GM11168 (cell line): ENCODE measurements around the gene COQ7.

Source experiments
- in situ Hi-C: fragments of 300-500 bp; cut with MboI; formaldehyde crosslinking; loops from one replicate; pipeline ENCODE4 v1.12.0; 2022; ENCODE audit warnings: low sequenced_read_pairs; ENCODE audit not compliant: unreplicated experiment

The COQ7 gene

DNA sequence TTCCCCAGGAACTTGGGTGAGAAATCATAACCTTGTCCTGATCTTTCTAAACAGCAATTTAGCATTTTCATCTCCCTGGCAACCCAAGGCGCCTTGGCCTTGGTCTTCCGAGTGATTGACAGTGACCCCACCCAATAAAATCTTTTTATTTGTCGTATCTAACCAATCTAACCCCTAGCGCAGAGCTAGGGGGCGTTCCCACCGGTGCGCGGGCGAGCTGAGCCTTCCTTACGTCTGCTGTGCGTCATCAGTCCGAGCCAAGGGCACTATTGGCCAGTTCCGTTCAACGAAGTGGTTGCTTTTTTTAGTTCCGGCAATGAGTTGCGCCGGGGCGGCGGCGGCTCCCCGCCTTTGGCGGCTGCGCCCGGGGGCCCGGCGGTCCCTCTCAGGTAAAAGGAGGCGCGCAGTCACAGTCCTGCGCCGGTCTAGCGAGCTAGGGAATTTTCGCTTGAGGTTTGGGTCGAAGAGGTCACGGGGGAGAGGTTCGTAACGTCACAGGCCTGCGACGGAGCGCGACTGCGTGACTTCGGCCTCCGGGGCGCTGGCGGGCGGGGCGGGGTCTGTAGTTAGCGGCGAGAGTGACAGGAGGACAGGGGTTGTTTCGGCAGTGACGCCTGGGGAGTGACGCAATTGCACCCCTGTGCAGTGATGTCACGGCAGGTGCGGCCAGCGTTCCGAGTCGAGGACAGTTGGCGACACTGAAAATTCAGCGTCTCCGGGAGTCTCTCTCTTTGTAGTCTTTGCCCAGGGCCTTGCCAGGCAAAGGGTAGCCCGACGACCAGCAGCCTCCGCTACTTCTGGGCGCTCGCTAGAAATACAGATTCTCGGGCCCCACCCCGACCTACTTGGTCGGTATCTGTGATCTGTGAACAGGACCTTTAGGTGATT is at the start of gene COQ7:
COQ7 (plus strand) TSS at position 266 of the 888 bp plus-strand sequence; CDS start at position 317, 51 bp downstream.
- in situ Hi-C loops, result no loop called here

DNA sequence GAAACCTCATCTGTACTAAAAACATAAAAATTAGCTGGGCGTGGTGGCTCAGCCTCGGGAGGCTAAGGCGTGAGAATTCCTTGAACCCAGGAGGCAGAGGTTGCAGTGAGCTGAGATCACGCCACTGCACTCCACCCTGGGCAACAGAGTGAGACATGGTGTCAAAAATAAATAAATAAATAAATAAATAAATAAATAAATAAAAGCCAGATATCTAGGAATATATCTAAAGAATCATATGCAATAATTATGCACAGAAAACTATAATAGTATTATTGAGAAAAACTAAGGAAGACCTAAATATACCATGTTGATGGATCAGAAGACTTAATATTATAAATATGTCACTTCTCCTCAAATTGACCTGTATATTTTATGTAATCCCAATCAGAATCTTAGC is 46.7 kb upstream of the COQ7 start:
- in situ Hi-C loops, result no loop called here

DNA sequence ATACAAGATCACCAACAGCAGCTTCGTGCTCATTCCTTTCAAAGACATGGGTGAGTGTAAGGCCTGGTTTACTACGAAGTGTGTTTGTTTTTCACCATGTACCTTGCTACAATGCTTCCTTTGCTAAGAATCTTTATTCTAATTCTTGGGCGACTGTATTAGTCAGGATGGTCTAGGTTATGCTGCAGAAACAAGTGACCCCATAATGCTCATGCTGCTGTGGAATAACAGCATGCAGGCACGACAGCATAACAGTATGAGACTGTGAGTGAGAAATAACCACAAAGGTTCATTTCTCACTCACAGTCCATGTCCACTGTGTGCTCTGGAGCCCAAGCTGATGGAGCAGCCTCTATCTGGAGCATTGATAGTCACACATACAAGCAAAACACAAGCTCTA is 45.7 kb upstream of the COQ7 start:
- in situ Hi-C loops, result no loop called here

DNA sequence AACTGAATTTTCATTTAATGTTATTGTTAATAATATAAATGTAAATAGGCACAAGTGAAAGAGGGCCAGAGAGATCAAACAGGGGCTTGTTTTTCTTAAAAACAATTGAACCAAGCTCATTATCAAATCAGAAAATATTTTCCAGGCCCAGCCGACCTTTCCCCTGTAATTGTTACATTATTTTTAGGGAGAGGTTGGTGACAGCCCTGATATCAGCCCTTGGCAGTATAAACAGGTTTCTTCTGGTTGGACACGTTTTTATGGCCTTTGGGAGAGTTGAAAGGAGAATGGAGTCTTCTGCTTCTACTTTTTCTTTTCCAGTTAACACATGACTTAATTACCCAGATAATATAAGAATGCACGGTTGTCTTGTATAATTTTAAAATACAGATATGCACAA is 40.0 kb upstream of the COQ7 start:
- in situ Hi-C loops, result no loop called here

DNA sequence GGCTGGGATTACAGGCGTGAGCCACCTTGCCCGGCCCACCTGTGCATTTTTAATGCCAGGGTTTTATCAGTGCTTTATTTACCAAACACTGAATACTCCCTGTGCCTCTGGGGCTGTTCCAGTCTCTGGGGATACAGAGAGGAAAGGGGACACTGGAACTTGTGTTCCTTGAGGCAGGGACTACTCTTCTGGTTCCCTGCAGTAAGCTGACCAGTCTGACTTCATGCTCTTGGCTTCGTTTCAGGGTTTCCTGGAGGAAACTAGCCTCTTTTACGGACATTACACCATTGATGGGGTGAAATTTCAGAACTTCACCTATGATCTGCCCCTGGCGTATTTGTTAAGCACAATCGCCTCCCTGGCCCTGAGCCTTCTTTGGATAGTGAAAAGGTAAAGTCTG is 37.4 kb upstream of the COQ7 start:
- in situ Hi-C loops, result no loop called here

DNA sequence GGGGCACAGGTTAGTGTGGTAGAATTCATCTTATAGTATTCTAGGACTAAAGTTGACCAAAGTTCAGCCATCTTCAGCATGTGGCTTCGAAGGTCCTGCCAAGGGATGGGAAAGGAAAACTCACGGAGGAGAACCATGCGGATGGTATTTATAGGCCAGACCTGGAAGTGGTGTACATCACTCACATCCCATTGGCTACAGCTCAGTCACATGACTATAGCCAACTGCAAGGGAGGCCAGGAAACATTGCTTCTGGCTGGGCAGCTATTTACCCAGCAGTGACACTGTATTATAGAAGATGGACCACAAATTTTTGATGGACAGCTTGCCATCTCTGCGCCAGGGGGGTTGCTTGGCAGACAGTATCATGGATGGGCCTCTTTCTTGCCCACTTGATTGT is 35.7 kb upstream of the COQ7 start:
- in situ Hi-C loops, result no loop called here

DNA sequence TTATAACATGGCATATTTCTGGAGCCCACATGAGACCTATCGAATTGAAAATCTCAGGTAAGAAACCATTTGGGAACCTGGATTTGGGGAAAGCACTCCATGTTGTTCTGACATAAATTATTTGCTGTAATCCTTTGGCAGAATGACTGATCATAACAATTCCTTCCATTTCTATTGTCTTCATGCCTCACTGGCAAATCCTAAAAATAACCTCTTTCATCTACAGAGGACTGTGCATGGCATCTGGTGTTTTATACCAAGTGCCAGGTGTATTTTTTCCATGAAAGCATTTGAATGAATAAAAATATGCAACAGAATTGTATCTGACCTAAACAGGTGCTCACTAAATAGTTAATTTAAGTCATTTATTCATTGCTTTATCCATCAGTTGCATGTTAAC is 33.7 kb upstream of the COQ7 start:
- in situ Hi-C loops, result no loop called here

DNA sequence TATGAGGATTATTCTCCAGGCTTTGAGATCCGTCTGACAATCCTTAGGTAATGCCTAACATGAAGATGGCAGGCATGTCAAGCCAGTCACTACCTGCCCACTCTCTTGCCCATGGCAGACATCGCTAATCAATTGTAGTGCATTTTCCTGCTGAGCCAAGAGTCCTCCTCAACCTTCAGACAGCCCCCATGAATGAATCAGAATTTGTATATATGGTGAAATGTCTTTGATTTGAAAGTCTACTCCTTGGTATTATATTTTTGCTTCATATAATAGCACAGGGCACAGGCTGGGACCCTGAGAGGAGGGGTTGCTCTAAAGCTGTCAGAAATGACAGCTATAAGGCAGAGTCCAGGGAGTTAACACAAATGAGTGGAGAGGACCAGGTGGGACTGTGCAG is 27.0 kb upstream of the COQ7 start:
- in situ Hi-C loops, result no loop called here

DNA sequence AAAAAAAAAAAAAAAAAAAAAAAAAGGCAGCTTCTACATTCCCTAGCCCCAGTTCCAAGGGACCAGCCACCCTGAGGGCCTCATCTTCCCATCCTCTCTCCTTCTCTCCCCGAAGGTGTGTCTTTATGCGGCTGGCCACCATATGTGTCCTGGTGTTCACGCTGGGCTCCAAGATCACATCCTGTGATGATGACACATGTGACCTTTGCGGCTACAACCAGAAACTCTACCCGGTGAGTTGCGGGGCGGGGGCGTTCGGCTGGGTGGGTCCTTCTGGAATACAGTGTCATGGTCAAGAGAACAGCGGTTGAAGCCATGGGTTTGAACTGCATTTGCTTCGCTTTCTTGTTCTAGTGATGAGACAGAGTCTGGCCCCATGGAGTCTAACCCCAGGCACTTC is 22.6 kb upstream of the COQ7 start:
- in situ Hi-C loops, result no loop called here

DNA sequence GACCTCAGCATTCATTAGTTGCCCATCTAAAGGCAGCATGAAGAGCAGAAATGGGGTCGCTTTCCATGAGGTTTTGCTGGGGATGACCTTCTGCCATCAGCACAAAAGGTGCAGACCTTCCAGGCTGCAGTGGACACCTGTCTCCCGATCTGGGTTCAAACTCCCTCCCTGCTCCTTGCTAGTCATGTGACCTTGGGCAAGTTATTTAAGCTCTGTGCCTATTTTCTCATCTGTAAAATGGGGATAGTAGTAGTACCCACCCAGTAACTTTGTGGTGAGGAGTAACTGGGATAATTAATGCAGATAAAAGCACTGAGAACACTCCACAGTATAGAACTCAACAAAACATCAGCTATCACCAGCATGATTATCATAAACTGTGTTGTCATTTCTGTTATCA is 21.4 kb upstream of the COQ7 start:
- in situ Hi-C loops, result no loop called here

DNA sequence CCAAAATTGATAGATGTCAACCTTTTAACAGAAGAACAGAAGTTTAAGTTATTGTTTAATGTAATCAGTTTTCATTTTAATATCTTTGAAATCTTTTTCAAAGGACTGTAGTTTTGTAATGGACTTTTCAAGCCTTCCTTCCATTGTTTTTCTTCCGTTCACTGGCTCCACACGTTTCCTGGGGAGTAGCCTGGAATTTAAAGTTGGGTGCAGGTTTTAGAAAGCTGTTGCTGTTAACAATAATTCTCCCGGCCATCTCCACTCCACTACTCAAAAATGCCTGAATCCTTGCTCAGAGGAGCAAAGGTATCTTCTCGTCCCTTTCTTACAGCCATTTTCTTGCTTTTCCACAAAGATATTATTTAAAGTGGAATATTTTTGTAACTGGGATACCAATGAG is 4.7 kb upstream of the COQ7 start:
- in situ Hi-C loops, result no loop called here

DNA sequence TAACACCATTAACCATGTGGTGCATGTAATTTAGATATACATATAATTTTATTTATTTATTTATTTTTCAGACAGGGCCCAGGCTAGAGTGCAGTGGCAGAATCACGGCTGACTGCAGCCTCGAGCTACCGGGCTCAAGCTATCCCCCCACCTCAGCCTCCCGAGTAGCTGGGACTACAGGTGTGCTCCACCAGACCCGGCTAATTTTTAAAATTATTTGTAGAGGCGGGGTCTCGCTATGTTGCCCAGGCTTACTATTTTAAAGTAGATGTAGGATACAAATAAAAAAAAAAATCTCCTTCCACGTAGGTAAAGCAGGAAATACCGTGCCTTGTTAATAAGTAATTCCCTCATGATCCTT is 446 bp upstream of the COQ7 start:
- in situ Hi-C loops, result no loop called here

DNA sequence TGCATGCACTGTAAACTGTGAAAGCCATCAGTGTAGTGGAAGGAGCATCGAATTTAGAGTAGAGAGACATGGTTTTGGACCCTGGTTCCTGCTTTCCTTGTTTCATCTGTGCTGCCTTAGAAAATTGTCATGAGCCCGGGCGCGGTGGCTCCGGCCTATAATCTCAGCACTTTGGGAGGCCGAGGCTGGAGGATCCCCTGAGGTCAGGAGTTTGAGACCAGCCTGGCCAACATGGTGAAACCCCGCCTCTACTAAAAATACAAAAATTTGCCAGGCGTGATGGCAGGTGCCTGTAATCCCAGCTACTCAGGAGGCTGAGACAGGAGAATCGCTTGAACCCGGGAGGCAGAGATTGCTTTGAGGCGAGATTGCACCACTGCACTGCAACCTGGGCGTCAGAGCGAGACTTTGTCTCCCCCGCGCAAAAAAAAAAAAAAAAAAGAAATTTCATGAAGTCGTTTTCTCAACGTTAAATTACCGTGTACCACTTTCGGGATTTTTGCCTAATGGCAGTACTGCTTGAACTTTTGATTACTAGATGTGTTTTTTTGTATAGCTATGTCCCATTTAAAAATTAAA is 912 bp downstream of the COQ7 start:
- in situ Hi-C loops, result no loop called here

DNA sequence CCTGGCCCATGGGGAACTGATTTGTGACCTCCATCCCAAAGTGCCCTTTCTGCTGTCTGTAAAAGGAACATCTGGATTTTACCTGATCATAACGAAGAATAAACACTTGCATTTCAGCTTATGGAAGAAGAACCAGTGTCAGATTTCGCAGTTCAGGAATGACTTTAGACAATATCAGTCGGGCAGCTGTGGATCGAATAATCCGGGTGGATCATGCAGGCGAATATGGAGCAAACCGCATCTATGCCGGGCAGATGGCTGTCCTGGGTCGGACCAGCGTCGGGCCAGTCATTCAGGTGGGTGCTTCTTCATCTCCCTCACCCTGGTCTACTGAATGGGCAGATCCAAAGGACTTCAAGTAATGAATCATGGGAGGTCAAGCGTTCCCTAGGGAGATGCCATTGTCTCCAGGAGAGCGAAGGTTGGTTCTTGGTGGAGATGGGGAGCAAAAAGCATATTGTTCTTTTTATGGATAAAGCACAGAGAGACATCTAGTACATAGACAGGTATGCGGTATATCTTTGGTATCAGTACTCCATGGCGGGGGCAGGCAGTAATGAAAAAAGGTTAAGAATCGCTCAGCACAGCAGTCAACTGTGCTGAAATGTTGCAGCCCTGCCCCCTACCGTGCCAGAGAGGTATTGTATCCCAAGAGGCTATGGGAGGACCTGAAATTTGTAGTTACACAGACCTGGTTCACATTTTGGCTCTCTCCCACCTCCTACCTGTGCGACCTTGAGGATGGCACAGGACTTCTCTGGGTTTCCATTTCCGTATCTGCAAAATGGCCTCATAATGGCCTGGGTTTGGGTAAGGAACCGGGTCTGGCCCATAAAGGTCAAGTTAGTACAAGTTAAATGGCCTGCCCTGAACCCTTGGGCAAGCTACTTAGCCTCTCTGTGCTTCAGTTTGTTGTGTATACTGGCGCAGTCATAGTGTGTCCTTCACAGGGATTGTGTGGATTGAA is 4.7 kb downstream of the COQ7 start:
- in situ Hi-C loops, result no loop called here

DNA sequence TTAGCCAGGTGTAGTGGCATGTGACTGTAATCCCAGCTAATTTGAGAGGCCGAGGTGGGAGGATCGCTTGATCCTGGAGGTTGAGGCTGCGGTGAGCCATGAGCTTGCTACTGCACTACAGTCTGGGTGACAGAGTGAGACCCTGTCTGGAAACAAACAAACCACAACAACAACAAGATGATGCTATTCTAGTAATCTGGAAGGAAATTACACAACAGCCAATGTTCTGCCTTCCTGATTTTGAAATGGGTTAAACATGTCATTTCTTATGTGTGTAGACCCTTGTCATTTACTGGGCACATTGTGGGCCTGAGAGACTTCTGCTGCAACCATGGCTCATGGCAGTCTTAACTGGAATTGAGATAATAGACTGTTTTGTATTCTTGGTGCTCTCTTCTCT is 5.9 kb downstream of the COQ7 start:
- in situ Hi-C loops, result no loop called here

DNA sequence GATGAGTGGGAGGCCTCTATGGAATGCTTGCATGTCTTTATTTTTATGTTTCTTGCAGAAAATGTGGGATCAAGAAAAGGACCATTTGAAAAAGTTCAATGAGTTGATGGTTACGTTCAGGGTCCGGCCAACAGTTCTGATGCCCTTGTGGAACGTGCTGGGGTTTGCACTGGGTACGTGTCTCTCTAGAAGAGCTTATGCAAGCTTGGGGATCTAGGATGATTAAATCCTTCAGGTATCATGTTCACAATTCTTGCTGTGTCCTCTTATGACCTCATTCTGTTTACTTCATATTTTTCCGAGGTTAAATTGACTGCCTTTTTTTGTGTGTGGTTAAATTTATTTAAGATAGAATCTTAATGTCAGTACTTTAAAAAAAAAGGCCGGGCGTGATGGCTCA is 6.4 kb downstream of the COQ7 start:
- in situ Hi-C loops, result no loop called here

DNA sequence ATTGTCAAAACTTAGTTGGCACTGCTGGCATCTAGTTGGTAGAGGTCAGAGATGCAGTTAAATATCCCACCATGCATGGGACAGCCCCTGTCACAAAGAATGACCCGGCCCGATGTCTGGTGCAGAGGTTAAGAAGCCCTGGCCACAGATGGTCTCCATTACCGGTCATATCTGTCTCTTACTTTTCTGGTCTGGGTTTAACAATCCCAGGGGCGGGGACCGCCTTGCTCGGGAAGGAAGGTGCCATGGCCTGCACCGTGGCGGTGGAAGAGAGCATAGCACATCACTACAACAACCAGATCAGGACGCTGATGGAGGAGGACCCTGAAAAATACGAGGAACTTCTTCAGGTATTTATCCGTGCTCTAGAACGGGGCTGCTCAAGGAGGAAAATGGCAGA is 8.1 kb downstream of the COQ7 start:
- in situ Hi-C loops, result loop anchor here (25.0 kb wide), 1 partner anchor 437 kb away; the partner anchor contains the start of genes CCP110 and GDE1

DNA sequence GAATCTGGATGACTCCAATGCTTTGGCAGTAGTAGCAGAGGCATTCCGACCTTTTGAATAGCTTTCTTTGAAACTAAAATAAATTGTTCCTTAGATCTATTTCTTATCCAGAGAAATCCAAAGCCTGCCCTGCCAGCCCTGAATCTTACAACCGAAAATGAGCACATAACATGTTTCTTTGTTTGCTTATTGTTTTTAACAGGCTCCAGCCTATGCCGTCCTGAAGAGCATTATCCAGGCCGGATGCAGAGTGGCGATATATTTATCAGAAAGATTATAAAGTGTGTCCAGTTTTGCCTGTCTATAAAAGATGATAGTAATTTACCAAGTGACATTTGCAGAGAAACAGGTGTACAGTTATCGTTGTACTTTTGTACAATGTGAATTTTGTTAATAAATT is 10.5 kb downstream of the COQ7 start:
- in situ Hi-C loops, result loop anchor here (25.0 kb wide), 1 partner anchor 434 kb away; the partner anchor contains the start of genes CCP110 and GDE1

DNA sequence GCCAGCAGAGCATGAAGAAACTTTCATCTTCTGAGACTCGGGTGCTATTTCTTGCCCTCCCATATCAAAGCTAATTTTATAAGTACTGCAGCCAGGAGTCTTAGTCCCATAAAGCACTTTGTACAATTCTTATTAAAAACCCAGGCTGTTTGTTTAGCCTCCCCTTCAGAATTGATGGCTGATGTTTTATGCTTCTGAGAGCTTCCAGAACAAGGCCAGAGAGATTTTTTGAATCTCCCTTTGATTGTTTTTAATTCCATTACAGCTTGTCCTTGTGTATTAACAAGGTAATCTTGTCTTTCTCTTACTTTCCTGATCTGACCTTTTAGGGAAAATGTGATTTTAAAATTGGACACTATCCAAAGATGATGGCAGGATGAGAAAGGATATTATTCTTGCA is 16.3 kb downstream of the COQ7 start:
- in situ Hi-C loops, result loop anchor here (10.0 to 25.0 kb wide), 2 partner anchors 291 to 429 kb away; partner anchors contain the start of genes CCP110 and GDE1

DNA sequence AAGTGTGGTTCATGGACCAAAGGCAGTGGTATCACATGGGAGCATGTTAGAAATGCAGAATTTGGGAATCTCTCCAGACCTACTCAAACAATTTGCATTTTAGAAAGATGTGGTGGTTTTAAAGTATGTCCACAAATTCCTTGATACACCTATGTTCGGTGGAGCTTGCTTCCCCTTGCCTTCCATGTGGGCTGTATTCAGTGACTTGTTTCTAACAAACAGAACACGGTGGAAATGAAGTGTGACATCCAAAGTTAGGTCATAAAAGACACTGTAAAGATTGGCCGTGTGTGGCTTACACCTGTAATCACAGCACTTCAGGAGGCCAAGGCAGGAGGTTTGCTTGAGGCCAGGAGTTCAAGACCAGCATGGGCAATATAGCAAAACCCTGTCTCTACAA is 16.7 kb downstream of the COQ7 start:
- in situ Hi-C loops, result loop anchor here (10.0 to 25.0 kb wide), 2 partner anchors 291 to 428 kb away; partner anchors contain the start of genes CCP110 and GDE1
